Natural killer cell (primary cell): Measurements from ENCODE around the gene RAPGEF4. TPM values are rescaled to one million over a fixed set of nuclear protein-coding genes. Genes with fewer than 3 reads are reported as not detected.

ENCODE experiments used
- ATAC-seq, 3 donors: fragments of 150-1000 bp in 2 of 3; fragments of 200-7000 bp in 1 of 3; cut with Tn5 transposase; 1 replicate in 1 of 3; 2 replicates in 2 of 3; pipeline ENCODE4 v1.10.0; 2021; ENCODE audit warnings: mild to moderate bottlenecking in 2 of 3, moderate library complexity in 2 of 3
- DNase-seq, 2 donors: peaks; one replicate each; pipeline versions ENCODE4 v3.0.0 to v3.0.0-alpha.2; 2013 to 2021; ENCODE audit warnings: mixed read lengths in 1 of 2
- H3K27ac ChIP-seq: one replicate; pipeline ENCODE4 v1.5.1; 2013; ENCODE audit warnings: mild to moderate bottlenecking, low read length
- H3K27me3 ChIP-seq: one replicate; pipeline ENCODE4 v1.6.1; 2013; ENCODE audit warnings: low read length; ENCODE audit not compliant: control insufficient read depth, insufficient read depth
- H3K36me3 ChIP-seq: one replicate; pipeline ENCODE4 v1.6.1; 2013; ENCODE audit warnings: low read length; ENCODE audit not compliant: control insufficient read depth, insufficient read depth
- H3K4me1 ChIP-seq: one replicate; pipeline ENCODE4 v1.6.1; 2013; ENCODE audit warnings: low read length; ENCODE audit not compliant: control insufficient read depth, insufficient read depth
- H3K4me3 ChIP-seq: one replicate; pipeline ENCODE4 v1.5.1; 2013; ENCODE audit warnings: low read length
- H3K9me3 ChIP-seq: one replicate; pipeline ENCODE4 v1.6.1; 2013; ENCODE audit warnings: low read length; ENCODE audit not compliant: control insufficient read depth, insufficient read depth
- H3K27ac Mint-ChIP-seq, 2 donors: one replicate each; pipeline ENCODE4 v1.8.0; 2022; ENCODE audit warnings: mild to moderate bottlenecking in 2 of 2, mixed read lengths in 2 of 2, moderate library complexity in 1 of 2
- H3K27me3 Mint-ChIP-seq, 2 donors: one replicate each; pipeline ENCODE4 v1.8.0; 2022; ENCODE audit warnings: low read depth in 2 of 2, mixed read lengths in 2 of 2
- H3K36me3 Mint-ChIP-seq: one replicate; pipeline ENCODE4 v1.8.0; 2022; ENCODE audit warnings: mixed read lengths
- H3K4me1 Mint-ChIP-seq, 2 donors: one replicate each; pipeline ENCODE4 v1.8.0; 2022; ENCODE audit warnings: mixed read lengths in 2 of 2
- H3K4me3 Mint-ChIP-seq: one replicate; pipeline ENCODE4 v1.8.0; 2022; ENCODE audit warnings: mild to moderate bottlenecking, moderate library complexity, mixed read lengths
- H3K9me3 Mint-ChIP-seq, 2 donors: one replicate each; pipeline ENCODE4 v1.8.0; 2022; ENCODE audit warnings: mixed read lengths in 2 of 2
- CTCF ChIP-seq: fragments of 200-600 bp; IDR thresholded peaks from one replicate; pipeline ENCODE4 v1.8.0; 2022; ENCODE audit warnings: antibody characterized with exemption
- WGBS: methylation state at CpG from one replicate; pipeline ENCODE4 v1.1.7; 2013; ENCODE audit warnings: missing lambda C conversion rate; ENCODE audit not compliant: insufficient coverage; 5-methylcytosine and 5-hydroxymethylcytosine counted together
- intact Hi-C: fragments of 100-400 bp; cut with micrococcal nuclease; formaldehyde crosslinking; loops from one replicate; pipeline ENCODE4 v1.14.2; 2022
- total RNA-seq, 4 donors: library from RNA; stranded (reverse); fragments of 120-200 nt in 1 of 4; gene quantifications; one replicate each; pipeline versions ENCODE4 v1.2.3 to v1.2.4, GENCODE V29; 2013 to 2022

RAPGEF4 gene
- total RNA-seq, 3 donors from 2014 or later (not counting 1 experiment from before 2014, with no cell fraction given) = 0.50 TPM; not detected in 2

- H3K36me3 ChIP-seq = no peaks in the 10 kb centered on the region
- peaks cover 0 to 4% of the 10 kb centered on the region in 2 donors for H3K9me3 Mint-ChIP-seq
- H3K27me3 ChIP-seq = no peaks in the 10 kb centered on the region
- H3K9me3 ChIP-seq = no peaks in the 10 kb centered on the region
- no peak overlapping the region for H3K4me3 Mint-ChIP-seq
- no peak overlapping the region for H3K27ac ChIP-seq
- no peaks in the 10 kb centered on the region for H3K4me1 ChIP-seq
- no peak overlapping the region for H3K27ac Mint-ChIP-seq
- intact Hi-C loops = no loop called here
- TF ChIP-seq CTCF = no peak
- H3K4me3 ChIP-seq = no peak overlapping the region
- DNase-seq (no peak), ATAC-seq (no peak)
- peaks cover 0 to 2% of the 10 kb centered on the region in 2 donors for H3K27me3 Mint-ChIP-seq
- H3K4me1 Mint-ChIP-seq = no peaks in the 10 kb centered on the region
- no peaks in the 10 kb centered on the region for H3K36me3 Mint-ChIP-seq
- 84% methylated on average over 3 of the region's 4 CpGs for WGBS
Observed at GRCh38 chr2:172849519-172850217, 114.0 kb downstream of the RAPGEF4 start.

- TF ChIP-seq CTCF = no peak
- H3K4me3 Mint-ChIP-seq = no peak overlapping the region
- H3K36me3 Mint-ChIP-seq = peaks cover 12% of the 10 kb centered on the region
- H3K27ac Mint-ChIP-seq = no peak overlapping the region
- H3K4me3 ChIP-seq = no peak overlapping the region
- intact Hi-C loops = no loop called here
- no peak for ATAC-seq
- H3K27me3 ChIP-seq = no peaks in the 10 kb centered on the region
- H3K9me3 ChIP-seq = no peaks in the 10 kb centered on the region
- H3K9me3 Mint-ChIP-seq = peaks cover 0 to 9% of the 10 kb centered on the region in 2 donors
- H3K27me3 Mint-ChIP-seq = peaks cover 0 to 6% of the 10 kb centered on the region in 2 donors
- no peaks in the 10 kb centered on the region for H3K4me1 Mint-ChIP-seq
- no peak for DNase-seq
- H3K27ac ChIP-seq = no peak overlapping the region
- no peaks in the 10 kb centered on the region for H3K36me3 ChIP-seq
- no peaks in the 10 kb centered on the region for H3K4me1 ChIP-seq
Observed at GRCh38 chr2:172855588-172855987, 119.9 kb downstream of the RAPGEF4 start.

- no peak overlapping the region for H3K27ac Mint-ChIP-seq
- no peak for TF ChIP-seq CTCF
- Histone ChIP-seq H3K27ac (no peak overlapping the region), H3K27me3 (no peaks in the 10 kb centered on the region), H3K36me3 (no peaks in the 10 kb centered on the region), H3K9me3 (no peaks in the 10 kb centered on the region), H3K4me3 (no peak overlapping the region), H3K4me1 (no peaks in the 10 kb centered on the region)
- H3K4me3 Mint-ChIP-seq = no peak overlapping the region
- intact Hi-C loops = no loop called here
- ATAC-seq = no peak
- DNase-seq = no peak
- peaks cover 12% of the 10 kb centered on the region for H3K36me3 Mint-ChIP-seq
- no CpG with 5 or more reads among the region's 2 CpGs for WGBS
- H3K27me3 Mint-ChIP-seq = peaks cover 0 to 4% of the 10 kb centered on the region in 2 donors
- peaks cover 0 to 7% of the 10 kb centered on the region in 2 donors for H3K9me3 Mint-ChIP-seq
- no peaks in the 10 kb centered on the region for H3K4me1 Mint-ChIP-seq
Observed at GRCh38 chr2:172856606-172857005, 121.0 kb downstream of the RAPGEF4 start.

GRCh38 chr2:172858473-172858745 lies 122.8 kb downstream of the RAPGEF4 start:
- Mint-ChIP-seq H3K4me3 (no peak overlapping the region), H3K9me3 (peaks cover 0 to 7% of the 10 kb centered on the region in 2 donors), H3K36me3 (peaks cover 12% of the 10 kb centered on the region), H3K27ac (no peak overlapping the region), H3K4me1 (no peaks in the 10 kb centered on the region), H3K27me3 (peaks cover 0 to 12% of the 10 kb centered on the region in 2 donors)
- Histone ChIP-seq H3K27me3 (no peaks in the 10 kb centered on the region), H3K36me3 (no peaks in the 10 kb centered on the region), H3K27ac (no peak overlapping the region), H3K4me3 (no peak overlapping the region), H3K4me1 (no peaks in the 10 kb centered on the region), H3K9me3 (no peaks in the 10 kb centered on the region)
- 83% methylated on average over 1 of the region's 1 CpG for WGBS
- intact Hi-C loops = no loop called here
- TF ChIP-seq CTCF = no peak
- DNase-seq (no peak), ATAC-seq (no peak)
